Measurements from ENCODE around the gene SLC25A1. TPM values are rescaled to one million over a fixed set of nuclear protein-coding genes. Genes with fewer than 3 reads are reported as not detected.
A peak's percentile ranks its signal among the peaks of the same experiment; 100 is the strongest.

Gene SLC25A1
- total RNA-seq, 3 donors from 2014 or later, result 88.3 to 165 (median 135) TPM

DNA sequence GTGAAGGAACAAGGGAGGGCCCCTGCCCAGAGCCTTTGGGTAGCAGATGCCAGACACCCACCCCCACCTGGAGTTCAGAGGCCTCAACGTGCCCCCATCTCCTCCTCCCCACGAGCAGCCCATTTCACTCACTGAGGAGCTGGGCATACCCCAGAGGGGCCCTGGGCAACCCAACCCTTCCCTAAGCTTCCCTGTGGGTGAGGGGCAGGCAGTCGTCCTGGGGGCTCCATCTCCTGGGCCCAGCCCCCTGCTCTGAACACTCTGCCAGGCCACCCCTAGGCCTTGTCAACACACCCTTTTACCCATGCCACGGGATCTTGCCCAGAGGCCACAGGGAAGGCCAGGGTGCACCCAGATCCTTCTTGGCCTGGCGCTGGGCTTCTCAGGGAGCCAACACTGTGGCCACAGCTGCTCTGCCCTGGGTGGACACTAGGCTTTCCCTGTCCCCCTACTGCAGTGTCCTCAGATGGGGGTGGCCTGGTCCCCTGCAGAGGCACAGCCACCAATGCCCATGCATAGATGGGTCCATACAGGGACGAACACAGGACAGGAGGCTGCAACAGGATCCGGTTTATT lies 3.4 kb downstream of the SLC25A1 start:
- intact Hi-C loops (cut with DNase I, micrococcal nuclease), result no loop called here
- peaks cover 42% of the 10 kb centered on the region for H3K4me1 ChIP-seq (ENCODE audit: low read depth)

DNA sequence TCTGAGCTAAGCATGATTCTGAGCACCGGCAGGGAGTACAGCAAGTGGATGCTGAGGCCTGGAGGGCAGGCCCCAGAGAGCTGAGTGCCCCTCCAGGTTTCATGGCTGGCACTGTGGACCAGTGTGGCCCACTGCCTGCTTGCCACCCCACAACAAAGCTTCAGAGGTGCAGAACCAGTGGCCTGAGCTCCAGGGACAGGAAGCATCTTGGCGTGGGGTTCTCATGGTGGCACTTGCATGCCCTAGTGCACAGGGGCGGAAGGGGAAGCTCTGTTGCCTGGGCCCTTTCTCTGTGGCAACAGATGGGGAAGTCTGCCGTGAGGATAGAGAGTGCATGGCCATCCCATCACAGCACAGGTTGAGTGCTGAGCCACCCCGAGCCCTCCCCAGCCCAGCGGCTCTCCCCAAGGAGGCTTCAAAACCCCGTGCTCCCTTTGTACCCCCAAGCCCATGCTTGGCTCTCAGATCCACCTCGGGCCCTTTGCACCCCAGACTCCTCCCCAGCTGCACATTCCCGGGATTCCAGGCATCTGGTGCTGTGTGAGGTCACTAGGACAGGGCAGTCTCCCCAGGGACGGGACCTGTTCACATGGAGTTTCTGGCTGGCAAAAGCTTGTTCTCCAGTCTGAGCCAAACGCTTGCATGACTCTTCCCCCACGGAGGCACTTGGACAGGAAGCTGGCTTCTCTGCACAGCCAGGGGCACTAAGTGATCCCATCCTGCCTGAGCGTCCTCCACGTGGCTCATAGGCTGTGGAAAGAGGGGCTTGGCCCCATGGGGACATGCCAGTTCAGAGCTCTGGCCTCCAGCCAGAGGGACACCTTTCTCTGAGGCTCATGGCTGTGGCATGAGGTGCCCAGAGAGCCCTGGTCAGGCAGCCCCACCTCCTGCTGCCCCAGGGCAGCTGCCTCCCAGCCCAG lies 4.2 kb downstream of the SLC25A1 start:
- TF ChIP-seq, protein P1, sequence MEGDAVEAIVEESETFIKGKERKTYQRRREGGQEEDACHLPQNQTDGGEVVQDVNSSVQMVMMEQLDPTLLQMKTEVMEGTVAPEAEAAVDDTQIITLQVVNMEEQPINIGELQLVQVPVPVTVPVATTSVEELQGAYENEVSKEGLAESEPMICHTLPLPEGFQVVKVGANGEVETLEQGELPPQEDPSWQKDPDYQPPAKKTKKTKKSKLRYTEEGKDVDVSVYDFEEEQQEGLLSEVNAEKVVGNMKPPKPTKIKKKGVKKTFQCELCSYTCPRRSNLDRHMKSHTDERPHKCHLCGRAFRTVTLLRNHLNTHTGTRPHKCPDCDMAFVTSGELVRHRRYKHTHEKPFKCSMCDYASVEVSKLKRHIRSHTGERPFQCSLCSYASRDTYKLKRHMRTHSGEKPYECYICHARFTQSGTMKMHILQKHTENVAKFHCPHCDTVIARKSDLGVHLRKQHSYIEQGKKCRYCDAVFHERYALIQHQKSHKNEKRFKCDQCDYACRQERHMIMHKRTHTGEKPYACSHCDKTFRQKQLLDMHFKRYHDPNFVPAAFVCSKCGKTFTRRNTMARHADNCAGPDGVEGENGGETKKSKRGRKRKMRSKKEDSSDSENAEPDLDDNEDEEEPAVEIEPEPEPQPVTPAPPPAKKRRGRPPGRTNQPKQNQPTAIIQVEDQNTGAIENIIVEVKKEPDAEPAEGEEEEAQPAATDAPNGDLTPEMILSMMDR (IDR thresholded peaks at IDR 0.05), result no peak
- intact Hi-C loops (cut with DNase I, micrococcal nuclease), result no loop called here
- Histone ChIP-seq H3K36me3 (ENCODE audit: low read depth) (no peaks in the 10 kb centered on the region), H3K4me1 (ENCODE audit: low read depth) (peaks cover 42% of the 10 kb centered on the region), H3K4me3 (no peak overlapping the region), H3K9me3 (no peaks in the 10 kb centered on the region)
- peak in 1 of 3 donors; percentile 59 for DNase-seq
- no peak for ATAC-seq

More for the DNA sequence above, 3.4 kb downstream of the SLC25A1 start:
- Histone ChIP-seq H3K36me3 (ENCODE audit: low read depth) (no peaks in the 10 kb centered on the region), H3K9me3 (no peaks in the 10 kb centered on the region), H3K4me3 (no peak overlapping the region)
- no peak for ATAC-seq
- TF ChIP-seq, protein P1 (IDR thresholded peaks at IDR 0.05), result no peak
- no peak for DNase-seq

DNA sequence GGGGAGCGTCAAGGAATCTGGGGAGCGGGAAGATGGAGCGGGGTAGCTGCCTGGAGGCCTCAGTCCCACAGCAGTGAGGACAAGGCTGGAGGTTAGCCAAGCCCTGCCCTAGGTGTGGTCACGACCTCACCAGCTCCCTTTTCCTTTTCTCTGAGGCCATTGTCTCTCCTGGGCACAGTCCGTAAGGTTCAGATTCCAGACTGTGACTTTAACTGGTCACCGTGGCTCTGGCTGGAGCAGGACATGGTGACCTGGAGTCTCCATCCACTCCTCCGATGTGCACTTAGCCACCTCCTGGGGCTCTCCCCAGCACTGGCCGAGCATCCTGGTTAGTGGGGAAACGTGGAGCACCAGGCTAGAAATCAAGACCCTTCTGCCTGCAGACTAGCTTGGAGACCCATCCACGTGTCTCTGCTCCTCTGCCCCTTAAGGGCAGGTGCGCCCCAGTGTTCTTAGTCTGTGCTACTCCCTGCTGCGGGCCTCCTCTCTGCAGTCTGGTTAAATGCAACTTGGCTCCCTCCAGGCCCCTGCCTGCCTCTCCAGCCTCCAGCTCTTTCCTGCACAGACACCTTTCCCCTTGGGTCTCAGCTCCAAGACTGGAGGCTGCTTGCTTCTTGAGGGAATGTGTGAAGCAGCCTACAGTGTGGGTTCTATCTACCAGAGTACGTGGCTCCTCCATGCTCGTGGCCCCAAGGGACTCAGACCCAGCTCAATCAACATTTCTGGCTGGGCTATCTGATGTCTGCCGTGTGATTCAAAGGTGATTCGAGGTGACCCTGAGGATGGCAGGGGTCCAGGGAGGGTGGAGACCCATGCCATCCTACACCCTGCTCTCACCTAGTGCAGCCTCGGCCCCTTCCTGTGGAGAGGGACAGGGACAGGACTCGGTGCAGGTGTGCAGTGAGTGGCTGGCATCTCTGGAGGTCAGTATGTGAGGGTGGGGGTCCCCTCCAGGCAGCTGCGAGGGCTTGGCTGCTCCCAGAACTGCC lies 5.2 kb downstream of the SLC25A1 start:
- TF ChIP-seq, protein P1 (IDR thresholded peaks at IDR 0.05), result no peak
- ATAC-seq, result peak; percentile 64
- H3K4me3 ChIP-seq, result no peak overlapping the region
- H3K36me3 ChIP-seq (ENCODE audit: low read depth), result no peaks in the 10 kb centered on the region
- peak; percentile 74 to 88 (median 81) for DNase-seq
- intact Hi-C loops (cut with DNase I, micrococcal nuclease), result no loop called here
- no peaks in the 10 kb centered on the region for H3K9me3 ChIP-seq
- peaks cover 44% of the 10 kb centered on the region for H3K4me1 ChIP-seq (ENCODE audit: low read depth)

DNA sequence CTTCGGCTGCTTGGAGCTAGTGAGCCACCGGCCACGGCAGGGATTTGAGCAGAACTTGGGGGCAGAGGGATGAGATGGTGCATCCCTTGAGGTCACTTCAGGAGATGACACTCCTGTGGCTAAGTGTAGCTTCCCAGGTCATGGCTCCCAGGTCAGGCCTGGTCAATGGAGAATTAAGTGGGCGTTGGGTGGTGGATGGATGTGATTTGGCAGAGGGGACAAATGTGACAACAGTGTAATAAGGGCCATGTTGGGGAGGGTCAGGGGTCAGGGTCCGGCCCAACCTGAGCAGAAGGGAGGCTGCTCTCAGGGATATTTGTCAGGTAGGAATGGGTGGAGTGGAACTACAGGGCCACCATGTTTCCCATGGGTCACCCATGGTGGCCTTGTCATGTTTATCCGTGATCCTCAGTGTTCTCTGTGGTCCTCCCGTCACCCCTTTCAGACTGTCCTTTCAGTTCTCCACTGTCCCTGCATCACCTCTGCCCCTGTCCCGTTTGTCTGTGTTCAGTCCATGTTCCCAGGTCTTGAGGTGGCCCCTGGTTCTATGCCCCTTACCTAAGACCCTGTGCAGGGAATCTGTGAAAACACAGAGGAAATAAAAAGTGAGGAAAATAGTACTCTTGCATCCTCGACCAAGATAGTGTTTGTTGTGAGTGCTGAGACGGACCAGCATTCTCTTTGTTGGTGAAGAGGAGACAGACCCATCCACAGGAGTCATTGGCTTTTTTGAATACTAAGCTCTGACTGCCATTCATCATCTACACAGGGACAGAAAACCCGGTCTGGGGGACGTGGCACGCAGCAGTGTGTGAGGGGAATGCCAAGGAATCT lies 6.1 kb downstream of the SLC25A1 start:
- Histone ChIP-seq H3K9me3 (no peaks in the 10 kb centered on the region), H3K36me3 (ENCODE audit: low read depth) (no peaks in the 10 kb centered on the region), H3K4me1 (ENCODE audit: low read depth) (peaks cover 40% of the 10 kb centered on the region), H3K4me3 (peak overlapping the region; percentile 77)
- TF ChIP-seq, protein P1 (IDR thresholded peaks at IDR 0.05), result no peak
- DNase-seq (no peak), ATAC-seq (no peak)
- intact Hi-C loops (cut with DNase I, micrococcal nuclease), result no loop called here

Measured in mucosa of descending colon (tissue), 3 donors.